HG02610 (cell line): ENCODE measurements around the gene EDN3.

Source experiments
- ATAC-seq: cut with Tn5 transposase; IDR thresholded peaks from one replicate; pipeline ENCODE4 v1.9.1; 2021; ENCODE audit warnings: mild to moderate bottlenecking, moderate library complexity; ENCODE audit not compliant: unreplicated experiment

The EDN3 gene

DNA sequence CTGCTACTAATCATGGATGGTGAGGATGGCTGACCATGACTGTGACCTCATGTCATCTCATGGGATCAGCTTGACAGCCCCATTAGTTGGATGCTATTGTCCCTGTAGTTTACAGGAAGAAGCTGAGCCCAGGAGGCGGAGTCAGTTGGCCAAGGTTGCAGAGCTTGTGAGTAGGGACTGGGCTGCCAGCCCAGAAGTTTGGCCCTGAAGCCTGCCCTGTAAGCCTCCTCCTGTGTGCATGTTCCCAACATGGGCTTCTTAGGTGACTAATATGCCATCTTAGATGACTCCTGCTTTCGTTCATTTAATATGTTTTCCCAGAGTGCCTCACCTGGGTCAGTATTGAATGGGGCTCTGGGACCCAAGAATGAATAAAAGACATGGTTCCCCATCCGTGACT lies 6.9 kb downstream of the EDN3 start:
- no peak for ATAC-seq

DNA sequence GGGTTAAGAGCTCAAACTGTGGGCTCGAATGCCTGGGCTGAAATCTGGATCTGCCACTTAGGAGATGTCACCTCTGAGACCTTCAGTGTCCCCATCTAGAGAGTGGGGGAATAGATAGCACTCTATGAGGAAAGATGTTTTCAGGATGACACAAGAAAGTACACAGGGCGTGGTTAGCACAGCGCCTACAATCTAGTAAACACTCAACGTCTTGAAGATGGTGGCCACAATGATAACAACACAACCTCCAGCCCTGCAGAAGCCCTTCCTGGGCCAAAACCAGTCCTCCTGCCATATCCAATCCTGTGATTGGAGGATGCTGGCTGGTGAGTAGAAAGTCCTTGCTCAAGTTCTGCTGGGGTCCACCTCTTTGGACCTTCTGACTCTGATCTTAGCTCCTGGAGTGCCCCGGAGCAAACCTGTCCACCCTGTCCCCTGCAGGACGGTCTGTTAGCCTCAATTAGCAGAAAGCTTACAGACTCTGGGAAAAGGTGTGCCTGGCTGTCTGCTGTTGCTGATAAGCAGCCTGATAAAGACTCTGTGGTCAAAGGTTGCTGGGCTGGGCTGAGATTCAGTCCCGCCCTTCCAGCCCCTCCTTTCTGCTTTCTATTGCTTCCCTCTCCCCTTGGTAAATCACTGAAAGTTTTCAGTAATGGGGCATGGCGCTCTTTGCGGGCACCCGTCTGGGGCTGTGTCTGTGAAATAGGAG lies 8.2 kb downstream of the EDN3 start:
- no peak for ATAC-seq

DNA sequence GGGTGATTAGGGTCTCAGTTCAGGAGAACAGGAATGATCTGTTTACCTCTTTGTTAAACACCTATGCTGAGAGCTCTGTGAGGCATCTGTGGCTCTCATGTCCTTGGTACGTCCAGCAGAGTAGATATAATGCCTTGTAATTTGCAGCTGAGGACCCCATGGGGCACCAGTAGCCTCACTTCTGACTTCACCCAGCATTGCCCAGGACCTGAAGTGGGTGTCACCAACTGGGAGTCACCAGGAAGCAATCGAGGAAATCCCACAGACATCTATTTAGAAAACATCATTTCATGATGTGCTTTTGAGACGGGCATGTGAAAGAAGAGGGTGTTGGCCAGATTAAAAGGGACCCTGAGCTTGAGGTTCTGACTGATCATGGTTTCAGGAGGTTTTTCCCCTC lies 8.8 kb downstream of the EDN3 start:
- ATAC-seq, result no peak

DNA sequence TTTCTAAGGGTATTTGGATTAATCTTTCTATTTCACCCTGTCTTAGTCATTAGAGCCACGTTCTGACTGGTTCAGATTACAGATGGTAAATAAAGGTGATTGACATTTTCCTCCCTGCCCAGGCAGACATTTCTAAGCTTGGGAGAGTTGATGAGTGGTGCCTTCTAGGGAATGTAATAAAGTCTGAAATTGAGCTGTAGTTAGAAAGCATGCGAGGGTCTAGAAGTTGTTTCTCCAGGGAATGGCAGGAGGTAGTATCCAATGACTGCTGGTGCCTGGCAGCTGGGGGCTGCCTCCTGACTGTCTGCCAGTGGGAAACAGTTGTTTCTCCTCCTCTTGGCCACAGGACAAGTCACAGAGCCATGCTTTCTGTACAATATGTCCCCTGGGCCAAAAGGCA lies 14.6 kb downstream of the EDN3 start:
- no peak for ATAC-seq

DNA sequence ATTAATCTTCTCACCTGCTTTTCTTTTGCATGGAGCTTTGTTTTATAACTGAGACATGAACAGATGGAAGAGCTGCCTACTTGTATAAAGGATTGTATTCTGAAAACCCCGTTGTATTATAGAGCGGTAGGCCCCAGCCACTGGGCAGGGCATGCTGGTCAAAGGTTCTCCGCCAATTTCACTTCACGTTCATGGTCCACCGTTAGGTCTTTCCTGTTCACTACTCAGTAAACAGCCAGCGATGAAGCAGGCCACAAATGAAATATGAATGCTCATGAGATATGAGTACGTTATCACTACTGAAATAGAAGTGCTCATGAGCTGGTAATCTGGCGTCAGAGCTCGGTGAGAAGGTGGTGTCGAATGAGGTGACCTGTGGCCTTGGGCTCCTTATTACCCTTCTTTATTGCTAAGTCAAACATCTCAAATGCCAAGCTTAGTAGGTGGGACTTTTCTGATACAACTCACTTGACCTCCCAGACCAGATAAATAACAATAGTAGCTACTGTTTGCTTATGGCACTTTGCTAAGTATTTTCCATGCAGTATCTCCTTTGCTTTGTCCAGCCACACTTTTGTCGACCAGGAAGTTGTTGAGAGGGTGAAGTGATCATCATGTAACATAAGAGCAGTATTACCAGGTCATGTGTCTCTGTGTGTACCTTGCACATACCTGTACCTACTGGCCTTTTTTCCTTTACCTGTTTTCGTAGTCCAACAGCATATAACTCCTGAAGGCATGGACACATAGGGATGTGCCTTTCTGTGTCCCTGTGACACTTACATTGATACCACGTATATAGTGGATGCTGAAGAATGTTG lies 16.7 kb downstream of the EDN3 start:
- ATAC-seq, result no peak

- no peak for ATAC-seq
Observed at GRCh38 chr20:59318201-59318790, 17.9 kb downstream of the EDN3 start.

DNA sequence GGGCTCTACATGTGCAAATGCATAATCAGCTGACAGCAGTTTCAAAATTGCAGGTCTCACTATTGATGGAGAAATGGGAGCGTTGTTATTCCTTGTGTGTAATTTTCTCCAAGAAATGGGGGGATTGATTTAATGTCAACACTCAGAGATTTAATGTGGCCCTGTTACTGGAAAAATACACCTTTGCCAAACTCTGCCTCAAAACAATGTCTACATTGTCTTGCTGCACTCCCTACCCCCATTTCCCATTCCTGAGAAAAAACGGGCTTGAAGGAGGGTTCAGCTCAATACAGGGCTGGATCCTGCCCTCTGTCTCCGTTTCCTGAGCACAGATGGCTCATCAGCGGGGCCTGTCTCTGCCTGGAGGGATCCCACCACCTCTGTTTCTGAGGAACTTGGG lies 18.4 kb downstream of the EDN3 start:
- ATAC-seq, result no peak

DNA sequence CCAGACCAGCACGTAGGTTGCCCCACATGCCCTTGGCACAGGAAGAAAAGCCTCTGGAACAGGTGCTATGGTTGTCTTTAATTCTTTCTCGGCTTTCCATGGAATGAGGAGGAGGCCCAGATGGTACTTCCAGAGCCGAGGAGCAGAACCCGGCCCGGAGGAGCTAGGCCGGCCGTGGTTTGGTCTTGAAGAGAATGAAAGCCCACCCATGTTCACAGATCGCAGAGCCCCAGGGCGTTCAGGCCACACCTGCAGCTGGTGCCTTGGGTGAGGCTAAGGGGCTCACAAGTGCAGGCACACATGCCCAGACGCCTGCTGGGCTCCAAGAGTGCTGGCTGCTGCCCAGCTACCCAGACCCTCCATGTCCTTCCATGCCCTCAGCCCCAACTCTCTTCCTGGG lies 20.0 kb downstream of the EDN3 start:
- no peak for ATAC-seq

DNA sequence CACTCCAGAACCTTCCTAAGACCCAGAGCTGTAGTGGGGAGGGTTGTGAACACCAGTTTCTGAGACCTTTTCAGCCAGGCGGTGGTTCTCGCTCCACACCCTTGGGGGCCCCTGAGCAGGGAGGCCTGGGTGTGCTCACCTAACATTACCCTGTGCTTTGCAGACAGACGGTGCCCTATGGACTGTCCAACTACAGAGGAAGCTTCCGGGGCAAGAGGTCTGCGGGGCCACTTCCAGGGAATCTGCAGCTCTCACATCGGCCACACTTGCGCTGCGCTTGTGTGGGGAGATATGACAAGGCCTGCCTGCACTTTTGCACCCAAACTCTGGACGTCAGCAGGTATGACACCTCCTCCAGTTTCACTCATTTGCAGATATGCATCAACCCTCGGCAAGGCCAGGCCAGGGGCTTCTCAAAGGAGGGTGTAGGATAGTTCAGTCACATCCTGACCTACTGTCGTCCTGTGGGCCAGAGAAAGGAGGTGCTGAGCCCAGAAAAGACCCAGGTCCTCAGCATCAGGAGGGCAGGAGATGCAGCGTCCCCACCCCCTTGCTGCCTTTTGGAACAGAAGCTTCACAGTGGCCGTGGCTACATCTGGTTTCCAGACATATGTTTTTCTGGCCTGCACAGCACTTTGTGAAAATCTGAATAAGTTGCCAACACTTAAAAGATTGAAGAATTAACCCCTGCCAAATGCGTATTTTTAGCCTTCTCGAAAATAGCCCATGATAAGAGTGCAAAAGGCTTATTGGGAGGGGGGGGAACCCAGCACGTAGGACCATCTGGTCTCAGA lies 20.6 kb downstream of the EDN3 start:
- no peak for ATAC-seq

DNA sequence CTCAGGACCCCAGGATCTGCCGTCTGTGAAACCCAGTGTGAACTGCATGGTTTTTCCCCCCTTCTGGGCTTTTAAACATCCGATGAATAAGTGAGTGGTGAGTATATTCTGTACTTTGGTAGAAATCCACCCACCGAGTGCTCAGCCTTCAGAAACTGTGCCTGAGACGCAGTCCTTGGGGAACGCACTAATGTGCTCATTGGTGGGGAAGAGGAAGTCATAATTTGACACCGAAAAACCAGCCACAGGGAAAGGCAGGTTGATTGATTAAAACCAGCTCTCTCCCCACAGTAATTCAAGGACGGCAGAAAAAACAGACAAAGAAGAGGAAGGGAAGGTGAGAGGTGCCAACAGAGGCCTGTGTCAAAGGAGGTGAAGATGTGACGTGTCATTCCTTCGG lies 21.7 kb downstream of the EDN3 start:
- no peak for ATAC-seq

DNA sequence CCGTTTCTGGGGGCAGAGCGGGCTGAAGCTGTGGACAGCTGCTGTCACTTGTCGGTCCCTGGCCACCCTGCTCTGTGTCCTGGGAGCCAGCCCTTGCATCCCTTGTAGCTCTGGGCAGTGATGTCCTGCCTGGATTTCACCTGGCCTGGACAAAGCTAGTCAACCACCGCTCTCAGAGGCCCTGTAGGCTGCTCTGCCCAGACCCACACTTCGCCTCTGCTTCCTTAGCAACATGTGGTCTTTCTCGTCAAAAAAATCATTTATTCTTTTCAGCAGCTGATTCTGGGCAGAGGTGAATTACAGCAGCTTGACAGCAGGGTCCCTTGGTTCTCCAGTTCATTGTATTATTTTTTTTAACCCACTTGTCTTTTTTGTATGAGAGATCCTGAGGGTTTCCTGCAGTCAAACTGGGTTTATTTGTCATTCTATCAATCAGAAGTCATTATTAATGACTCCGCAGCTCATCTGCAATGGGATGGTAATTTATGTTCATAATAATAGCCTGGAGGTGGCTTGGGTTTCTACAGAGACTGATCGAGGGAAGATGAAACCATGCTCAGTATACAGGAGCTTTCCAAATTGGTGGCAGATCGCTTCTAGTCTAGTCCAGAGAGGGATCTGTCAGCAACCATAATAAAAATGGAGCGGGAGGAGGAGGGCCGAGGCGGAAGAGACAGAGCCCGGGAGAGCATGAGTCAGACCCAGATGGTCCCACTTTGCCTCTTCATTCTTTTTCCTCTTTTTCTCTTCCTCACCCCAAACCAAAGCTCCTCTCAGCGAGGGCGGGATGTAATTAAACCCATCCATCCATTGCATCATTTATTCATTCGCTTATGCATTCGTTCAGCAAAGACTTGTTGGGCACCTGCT lies 22.4 kb downstream of the EDN3 start:
- no peak for ATAC-seq

DNA sequence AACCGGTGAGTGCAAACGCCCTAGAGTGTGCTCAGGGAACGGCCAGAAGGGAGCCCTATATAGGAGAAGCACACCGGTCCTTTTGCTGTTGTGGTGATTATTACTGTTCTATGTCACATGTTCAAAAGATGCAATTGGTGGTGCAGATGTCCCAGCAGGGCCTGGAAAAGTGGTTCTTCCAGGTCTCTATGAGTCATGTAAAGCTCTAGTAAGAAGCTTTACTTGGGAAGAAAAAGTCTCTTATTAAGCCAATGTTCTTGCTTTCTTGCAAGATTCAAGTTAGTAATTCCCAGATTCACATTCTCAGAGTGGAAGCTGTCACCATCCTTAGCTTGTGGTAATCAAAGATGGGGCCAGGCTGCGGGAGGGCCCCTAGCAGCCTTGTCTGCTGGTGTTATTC lies 23.3 kb downstream of the EDN3 start:
- no peak for ATAC-seq

- no peak for ATAC-seq
Observed at GRCh38 chr20:59324521-59325141, 24.2 kb downstream of the EDN3 start.

DNA sequence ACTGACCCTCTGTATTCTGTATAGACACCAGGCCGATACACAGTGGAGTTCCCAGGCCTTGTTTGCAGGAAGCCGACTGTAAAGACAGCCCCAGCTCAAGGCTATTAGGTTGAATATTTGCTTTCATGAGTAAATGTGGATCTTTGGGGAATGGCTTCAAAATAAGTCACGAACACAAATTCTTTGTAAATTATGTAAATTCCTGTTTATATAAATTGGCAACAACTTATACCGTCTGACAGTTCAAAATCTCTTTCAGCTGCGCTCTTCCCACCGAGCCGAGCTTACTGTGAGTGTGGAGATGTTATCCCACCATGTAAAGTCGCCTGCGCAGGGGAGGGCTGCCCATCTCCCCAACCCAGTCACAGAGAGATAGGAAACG lies 24.7 kb downstream of the EDN3 start:
- no peak for ATAC-seq

- ATAC-seq, result no peak
Observed at GRCh38 chr20:59326188-59326587, 25.8 kb downstream of the EDN3 start.

DNA sequence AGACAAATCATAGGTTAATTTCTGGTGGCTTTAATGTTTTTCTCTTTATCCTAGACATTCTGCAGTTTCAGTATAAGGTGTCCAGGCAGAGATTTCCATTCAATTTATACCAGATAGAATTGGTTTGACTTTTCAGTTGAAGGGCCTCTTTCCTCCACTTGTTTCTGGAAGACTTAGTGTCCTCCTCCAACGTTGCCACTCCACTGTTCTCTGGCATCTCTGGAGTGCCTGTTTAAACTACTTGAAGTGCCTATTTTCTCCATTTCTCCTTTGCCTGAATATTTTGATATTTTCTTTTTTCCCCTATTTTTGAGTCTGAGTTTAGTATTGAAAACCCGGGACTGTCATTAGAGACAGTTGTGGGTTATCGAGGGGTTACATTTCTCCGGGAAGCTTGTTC lies 27.7 kb downstream of the EDN3 start:
- ATAC-seq, result no peak

GRCh38 chr20:59331721-59332329 lies 31.4 kb downstream of the EDN3 start:
- ATAC-seq, result no peak

DNA sequence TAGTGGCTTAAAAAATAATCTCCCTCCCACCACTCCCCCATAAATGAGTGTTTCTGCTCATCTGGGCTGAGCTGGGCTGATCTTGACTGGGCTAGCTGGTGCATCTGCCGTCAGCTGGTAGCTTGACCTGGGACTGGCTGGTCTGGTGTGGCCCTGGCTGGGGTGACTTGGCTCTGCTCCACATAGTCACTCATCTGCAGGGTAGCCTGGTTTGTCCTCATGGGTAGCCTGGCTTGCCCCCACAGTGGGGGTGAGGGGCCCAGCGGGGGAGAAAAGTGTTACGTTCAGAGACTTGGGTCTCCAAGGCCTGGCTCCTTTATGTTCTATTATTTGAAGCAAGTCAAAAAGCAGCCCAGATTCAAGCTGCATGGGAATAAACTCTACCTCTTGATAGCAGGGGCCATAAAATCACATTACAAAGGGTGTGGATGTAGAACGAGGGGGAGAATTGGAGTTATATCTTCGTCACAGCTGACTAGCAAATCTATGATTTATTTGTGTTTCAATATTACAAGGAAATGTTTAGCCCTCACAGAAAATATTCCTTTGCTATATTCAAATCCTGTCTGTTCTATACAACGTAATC lies 32.9 kb downstream of the EDN3 start:
- ATAC-seq, result no peak

GRCh38 chr20:59333951-59334350 lies 33.5 kb downstream of the EDN3 start:
- ATAC-seq, result no peak
